HEK293T (cell line): ENCODE data around the gene SLC2A6.

ENCODE experiments used
- FOXA1 ChIP-seq: fragments of 450-650 bp; IDR thresholded peaks from 2 replicates; pipeline ENCODE4 v1.6.1; 2016; ENCODE audit warnings: mild to moderate bottlenecking
- SUZ12 ChIP-seq: fragments of 450-650 bp; IDR thresholded peaks from 2 replicates; pipeline ENCODE4 v1.6.1; 2016; ENCODE audit warnings: mild to moderate bottlenecking

DNA sequence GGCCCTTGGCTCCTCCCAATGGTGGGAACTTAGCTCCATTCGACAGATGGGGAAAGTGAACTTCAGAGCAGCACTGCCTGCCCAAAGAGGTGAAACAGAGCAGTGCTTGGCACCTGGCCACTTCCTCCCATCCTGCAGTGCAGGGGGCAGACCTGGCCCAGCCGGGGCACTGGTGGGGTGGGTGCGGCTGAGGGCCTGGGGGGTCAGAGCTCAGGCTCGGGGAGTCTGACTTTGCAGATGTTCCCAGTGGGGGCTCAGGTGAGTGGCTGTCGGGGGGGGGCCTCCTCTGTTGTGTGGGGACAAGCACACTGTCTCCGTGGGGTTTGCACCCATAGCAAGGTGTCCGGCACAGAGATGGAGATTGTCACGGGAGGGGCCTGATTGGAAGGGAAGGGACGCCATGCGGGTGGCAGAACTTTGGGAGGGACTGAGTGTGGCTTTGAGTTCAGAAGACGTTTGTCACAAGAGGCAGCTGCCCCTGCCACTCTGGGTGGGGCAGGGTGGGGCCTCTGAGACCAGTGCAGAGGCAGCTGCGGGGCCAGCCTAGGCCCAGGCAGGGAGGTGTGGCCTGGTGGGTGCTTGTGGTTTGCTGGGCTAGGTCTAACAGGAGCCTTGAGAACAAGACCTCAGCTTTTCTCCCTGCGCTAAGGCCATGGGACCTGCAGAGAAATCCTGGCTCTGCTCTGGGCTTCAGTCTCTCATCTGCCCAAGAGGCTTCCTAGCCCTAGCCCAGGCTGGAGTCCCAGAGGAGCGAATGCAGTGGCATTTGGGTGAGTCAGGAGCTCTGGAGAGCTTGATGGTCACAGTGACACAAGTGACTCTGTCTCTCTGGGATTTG, 43.4 kb upstream of the SLC2A6 start:
- no peak for TF ChIP-seq FOXA1
- TF ChIP-seq SUZ12 = no peak
